Vagina (tissue), 2 donors: Measurements from ENCODE around the gene PPFIA1. TPM values are rescaled to one million over a fixed set of nuclear protein-coding genes. Genes with fewer than 3 reads are reported as not detected.

Experiments used
- DNase-seq, 2 donors: peaks; one replicate each; pipeline ENCODE4 v3.0.0-alpha.2; 2017; ENCODE audit errors: extremely low spot score in 2 of 2
- H3K27ac ChIP-seq: fragments of 200-600 bp; sonication (generic); one replicate; pipeline ENCODE4 v1.5.1; 2019
- H3K27me3 ChIP-seq: fragments of 200-600 bp; sonication (generic); one replicate; pipeline ENCODE4 v1.5.1; 2019
- H3K36me3 ChIP-seq, 2 donors: fragments of 200-600 bp; sonication (generic); one replicate each; pipeline ENCODE4 v1.5.1; 2017 to 2019
- H3K4me1 ChIP-seq: fragments of 200-600 bp; sonication (generic); one replicate; pipeline ENCODE4 v1.5.1; 2019
- H3K4me3 ChIP-seq, 2 donors: fragments of 200-600 bp; sonication (generic); 1 replicate in 1 of 2; 2 replicates in 1 of 2; pipeline ENCODE4 v1.5.1; 2016 to 2019
- H3K9me3 ChIP-seq: fragments of 200-600 bp; sonication (generic); one replicate; pipeline ENCODE4 v1.5.1; 2019
- POLR2A ChIP-seq, 2 donors: fragments of 450-650 bp; IDR thresholded peaks; one replicate each; pipeline ENCODE4 v1.6.1; 2017; ENCODE audit warnings: antibody characterized with exemption in 2 of 2, mild to moderate bottlenecking in 2 of 2, moderate library complexity in 2 of 2
- POLR2AphosphoS5 ChIP-seq, 2 donors: sonication (generic); formaldehyde crosslinking; IDR thresholded peaks; one replicate each; pipeline ENCODE4 v1.9.0; 2017; ENCODE audit warnings: antibody characterized with exemption in 2 of 2, mild to moderate bottlenecking in 2 of 2, low read depth in 1 of 2; ENCODE audit not compliant: insufficient read depth in 1 of 2
- intact Hi-C: fragments of 100-400 bp; cut with DNase I; formaldehyde crosslinking; loops from one replicate; pipeline ENCODE4 v1.15.1; 2023
- total RNA-seq: library from RNA; depleted of rRNA; stranded (reverse); fragments of >200 nt; gene quantifications from one replicate; pipeline ENCODE4 v1.2.3, GENCODE V29; 2016
- TF ChIP-seq, protein P1 (sequence below), 3 experiments: fragments of 450-650 bp in 2 of 3; fragments of 200-600 bp in 1 of 3; sonication (generic) in 1 of 3; IDR thresholded peaks; one replicate each; pipeline ENCODE4 v1.5.1; 2017 to 2019; ENCODE audit warnings: antibody characterized with exemption in 3 of 3, mild to moderate bottlenecking in 2 of 3, moderate library complexity in 2 of 3

The PPFIA1 gene
- total RNA-seq, 1 donor from 2014 or later = 54.3 TPM

DNA sequence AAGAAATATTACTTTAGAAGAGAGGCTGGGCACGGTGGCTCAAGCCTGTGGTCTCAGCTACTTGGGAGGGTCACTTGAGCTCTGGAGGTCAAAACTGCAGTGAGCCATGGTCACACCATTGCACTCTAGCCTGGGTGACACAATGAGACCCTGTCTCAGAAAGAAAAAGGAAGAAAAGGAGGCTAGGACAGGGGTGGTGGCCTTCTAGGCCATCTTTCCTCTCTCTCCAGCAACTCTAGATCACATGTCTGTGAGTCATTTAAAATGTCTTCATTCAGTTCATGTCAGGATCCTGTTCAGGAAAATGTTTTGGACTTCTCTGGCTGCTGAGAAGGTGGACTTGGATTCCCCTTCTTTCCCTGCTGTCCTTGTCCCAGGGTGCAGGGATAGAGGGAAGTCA lies 53.3 kb downstream of the PPFIA1 start:
- no peak overlapping the region for H3K4me3 ChIP-seq
- H3K27ac ChIP-seq = no peak overlapping the region
- TF ChIP-seq, protein P1, sequence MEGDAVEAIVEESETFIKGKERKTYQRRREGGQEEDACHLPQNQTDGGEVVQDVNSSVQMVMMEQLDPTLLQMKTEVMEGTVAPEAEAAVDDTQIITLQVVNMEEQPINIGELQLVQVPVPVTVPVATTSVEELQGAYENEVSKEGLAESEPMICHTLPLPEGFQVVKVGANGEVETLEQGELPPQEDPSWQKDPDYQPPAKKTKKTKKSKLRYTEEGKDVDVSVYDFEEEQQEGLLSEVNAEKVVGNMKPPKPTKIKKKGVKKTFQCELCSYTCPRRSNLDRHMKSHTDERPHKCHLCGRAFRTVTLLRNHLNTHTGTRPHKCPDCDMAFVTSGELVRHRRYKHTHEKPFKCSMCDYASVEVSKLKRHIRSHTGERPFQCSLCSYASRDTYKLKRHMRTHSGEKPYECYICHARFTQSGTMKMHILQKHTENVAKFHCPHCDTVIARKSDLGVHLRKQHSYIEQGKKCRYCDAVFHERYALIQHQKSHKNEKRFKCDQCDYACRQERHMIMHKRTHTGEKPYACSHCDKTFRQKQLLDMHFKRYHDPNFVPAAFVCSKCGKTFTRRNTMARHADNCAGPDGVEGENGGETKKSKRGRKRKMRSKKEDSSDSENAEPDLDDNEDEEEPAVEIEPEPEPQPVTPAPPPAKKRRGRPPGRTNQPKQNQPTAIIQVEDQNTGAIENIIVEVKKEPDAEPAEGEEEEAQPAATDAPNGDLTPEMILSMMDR (IDR thresholded peaks at IDR 0.05) = no peak
- TF ChIP-seq POLR2AphosphoS5 (IDR thresholded peaks at IDR 0.05; ENCODE audit: insufficient read depth in 1 of 2, low read depth in 1 of 2) (no peak), POLR2A (IDR thresholded peaks at IDR 0.05) (no peak)
- DNase-seq = no peak
- no peaks in the 10 kb centered on the region for H3K27me3 ChIP-seq
- peaks cover 0 to 11% of the 10 kb centered on the region in 2 donors for H3K36me3 ChIP-seq
- H3K9me3 ChIP-seq = no peaks in the 10 kb centered on the region
- no peaks in the 10 kb centered on the region for H3K4me1 ChIP-seq
- intact Hi-C loops = no loop called here

DNA sequence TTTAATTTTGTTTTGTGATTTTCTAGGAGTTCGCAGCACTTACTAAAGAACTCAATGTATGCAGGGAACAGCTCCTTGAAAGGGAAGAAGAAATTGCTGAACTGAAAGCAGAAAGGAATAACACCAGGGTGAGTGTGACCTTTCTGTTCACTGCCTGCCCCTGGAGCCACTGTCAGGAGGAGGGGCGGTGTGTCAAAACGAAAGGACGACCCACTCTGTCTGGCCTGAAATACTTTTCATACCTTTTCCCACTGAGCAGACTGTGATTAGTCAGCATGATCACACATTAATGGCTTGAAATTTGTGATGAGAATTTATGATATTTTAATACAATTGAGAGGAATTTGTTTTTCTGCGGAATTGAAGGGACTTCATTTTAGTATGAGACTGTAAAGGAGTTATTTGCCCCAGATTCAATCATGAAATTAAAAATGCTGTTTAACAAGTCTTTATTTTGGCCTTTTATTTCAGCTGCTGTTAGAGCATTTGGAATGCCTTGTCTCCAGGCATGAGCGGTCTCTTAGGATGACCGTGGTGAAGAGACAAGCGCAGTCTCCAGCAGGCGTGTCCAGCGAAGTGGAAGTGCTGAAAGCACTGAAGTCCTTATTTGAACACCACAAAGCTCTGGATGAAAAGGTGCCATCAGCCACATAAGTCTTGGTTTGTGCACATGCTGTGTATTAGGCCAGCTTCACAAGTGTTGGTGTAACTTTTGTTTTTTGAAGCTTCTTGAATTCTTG lies 54.1 kb downstream of the PPFIA1 start:
- Histone ChIP-seq H3K27ac (no peak overlapping the region), H3K9me3 (no peaks in the 10 kb centered on the region), H3K4me1 (no peaks in the 10 kb centered on the region), H3K27me3 (no peaks in the 10 kb centered on the region), H3K36me3 (peaks cover 0 to 11% of the 10 kb centered on the region in 2 donors), H3K4me3 (no peak overlapping the region)
- no peak for TF ChIP-seq POLR2AphosphoS5 (IDR thresholded peaks at IDR 0.05; ENCODE audit: insufficient read depth in 1 of 2, low read depth in 1 of 2)
- no peak for TF ChIP-seq POLR2A (IDR thresholded peaks at IDR 0.05)
- TF ChIP-seq, protein P1 (IDR thresholded peaks at IDR 0.05) = no peak
- intact Hi-C loops = no loop called here
- DNase-seq = no peak

DNA sequence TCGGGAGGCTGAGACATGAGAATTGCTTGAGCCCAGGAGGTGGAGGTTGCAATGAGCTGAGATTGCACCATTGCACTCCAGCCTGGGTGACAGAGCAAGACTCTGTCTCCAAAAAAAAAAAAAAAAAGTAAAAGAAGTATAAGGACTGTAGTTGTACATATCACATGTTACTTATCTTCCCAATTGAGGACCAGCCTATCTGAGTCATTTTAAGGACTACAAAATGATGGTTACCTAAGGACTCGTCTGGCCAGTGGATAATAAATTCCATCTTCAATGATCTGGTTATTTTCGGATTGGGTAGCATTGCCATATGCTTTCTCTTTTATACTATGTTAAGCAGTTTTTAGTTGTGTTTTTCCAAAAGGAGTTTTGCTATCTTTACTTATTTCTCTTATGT lies 55.3 kb downstream of the PPFIA1 start:
- H3K27ac ChIP-seq = no peak overlapping the region
- no peak overlapping the region for H3K4me3 ChIP-seq
- intact Hi-C loops = no loop called here
- peaks cover 0 to 23% of the 10 kb centered on the region in 2 donors for H3K36me3 ChIP-seq
- no peaks in the 10 kb centered on the region for H3K27me3 ChIP-seq
- no peaks in the 10 kb centered on the region for H3K4me1 ChIP-seq
- no peaks in the 10 kb centered on the region for H3K9me3 ChIP-seq
- no peak for DNase-seq
- TF ChIP-seq POLR2A (IDR thresholded peaks at IDR 0.05) = no peak
- TF ChIP-seq, protein P1 (IDR thresholded peaks at IDR 0.05) = no peak
- TF ChIP-seq POLR2AphosphoS5 (IDR thresholded peaks at IDR 0.05; ENCODE audit: insufficient read depth in 1 of 2, low read depth in 1 of 2) = no peak

DNA sequence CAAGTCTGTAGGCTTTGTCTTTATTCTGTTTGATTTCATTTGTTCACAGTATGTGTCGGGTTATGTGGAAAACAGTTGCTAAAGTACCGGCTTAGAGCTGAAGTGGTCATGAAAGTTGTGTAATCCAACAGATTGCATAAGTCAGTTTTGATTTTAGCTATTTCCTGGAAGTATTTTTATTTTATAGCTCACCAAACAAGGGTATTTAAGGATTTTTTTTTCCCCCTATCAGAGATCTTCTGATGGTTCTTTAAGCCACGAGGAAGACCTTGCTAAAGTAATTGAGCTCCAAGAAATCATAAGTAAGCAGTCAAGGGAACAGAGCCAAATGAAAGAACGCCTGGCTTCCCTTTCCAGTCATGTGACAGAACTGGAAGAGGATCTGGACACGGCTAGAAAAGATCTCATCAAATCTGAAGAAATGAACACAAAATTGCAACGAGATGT lies 55.9 kb downstream of the PPFIA1 start:
- no peak for DNase-seq
- H3K9me3 ChIP-seq = no peaks in the 10 kb centered on the region
- H3K4me3 ChIP-seq = peak overlapping the region in 1 of 2 donors; percentile 13
- no peaks in the 10 kb centered on the region for H3K4me1 ChIP-seq
- H3K27me3 ChIP-seq = no peaks in the 10 kb centered on the region
- peak; percentile 59 to 80 for TF ChIP-seq POLR2AphosphoS5 (IDR thresholded peaks at IDR 0.05; ENCODE audit: insufficient read depth in 1 of 2, low read depth in 1 of 2)
- TF ChIP-seq POLR2A (IDR thresholded peaks at IDR 0.05) = no peak
- H3K36me3 ChIP-seq = peaks cover 0 to 28% of the 10 kb centered on the region in 2 donors
- H3K27ac ChIP-seq = peak overlapping the region; percentile 44
- intact Hi-C loops = no loop called here

DNA sequence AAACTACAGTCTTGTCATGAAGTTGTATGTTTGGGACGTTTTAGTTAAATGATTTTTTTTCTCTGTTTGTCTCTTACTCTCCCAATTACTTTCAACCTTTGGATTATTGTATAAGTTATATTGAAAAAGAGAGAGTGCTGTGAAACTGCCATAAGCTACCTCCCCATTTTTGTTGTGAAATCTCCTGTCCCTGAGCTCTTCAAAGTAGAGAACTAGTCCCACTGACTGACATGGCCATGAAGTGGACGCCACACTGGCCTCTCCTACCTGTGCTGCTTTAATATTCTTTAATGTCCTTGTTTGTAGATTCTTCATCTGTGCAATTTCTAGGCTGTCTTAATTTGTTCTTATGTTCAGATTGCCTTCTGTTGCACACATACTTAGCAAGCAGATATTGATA lies 56.3 kb downstream of the PPFIA1 start:
- Histone ChIP-seq H3K4me3 (peak overlapping the region in 1 of 2 donors; percentile 13), H3K27ac (peak overlapping the region; percentile 44), H3K36me3 (peaks cover 0 to 33% of the 10 kb centered on the region in 2 donors), H3K4me1 (no peaks in the 10 kb centered on the region), H3K27me3 (no peaks in the 10 kb centered on the region), H3K9me3 (no peaks in the 10 kb centered on the region)
- no peak for DNase-seq
- TF ChIP-seq POLR2A (IDR thresholded peaks at IDR 0.05) = no peak
- intact Hi-C loops = no loop called here

DNA sequence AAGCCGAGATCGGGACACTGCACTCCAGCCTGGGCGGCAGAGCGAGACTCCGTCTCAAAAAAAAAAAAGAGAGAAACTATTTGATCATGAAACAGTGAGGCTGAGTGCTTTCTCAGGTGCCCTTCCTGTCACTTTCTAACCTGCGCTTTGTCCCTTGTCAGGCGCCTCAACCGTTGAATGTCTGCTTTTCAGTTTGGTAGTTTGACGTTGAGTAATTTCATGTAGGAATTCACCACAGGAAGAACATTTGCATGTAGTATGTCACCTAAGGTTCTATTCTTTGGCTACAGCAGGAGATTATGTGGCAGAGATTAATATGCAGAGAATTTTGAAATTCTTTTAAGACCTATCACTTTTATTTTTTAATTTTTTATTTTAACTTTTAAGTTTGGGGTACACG lies 57.2 kb downstream of the PPFIA1 start:
- Histone ChIP-seq H3K4me3 (no peak overlapping the region), H3K27me3 (no peaks in the 10 kb centered on the region), H3K36me3 (peaks cover 0 to 39% of the 10 kb centered on the region in 2 donors), H3K4me1 (no peaks in the 10 kb centered on the region), H3K9me3 (no peaks in the 10 kb centered on the region), H3K27ac (no peak overlapping the region)
- TF ChIP-seq, protein P1 (IDR thresholded peaks at IDR 0.05) = no peak
- TF ChIP-seq POLR2AphosphoS5 (IDR thresholded peaks at IDR 0.05; ENCODE audit: insufficient read depth in 1 of 2, low read depth in 1 of 2) = no peak
- no peak for TF ChIP-seq POLR2A (IDR thresholded peaks at IDR 0.05)
- no peak for DNase-seq
- intact Hi-C loops = no loop called here
